ENCODE measurements around the gene C1orf226. TPM values are rescaled to one million over a fixed set of nuclear protein-coding genes. Genes with fewer than 3 reads are reported as not detected.

Gene C1orf226
- total and polyA plus RNA-seq, 2 of the 8 experiments (the other 6 are each of a cell fraction or from before 2014, with no cell fraction given) = 8.2 to 18.8 TPM

DNA sequence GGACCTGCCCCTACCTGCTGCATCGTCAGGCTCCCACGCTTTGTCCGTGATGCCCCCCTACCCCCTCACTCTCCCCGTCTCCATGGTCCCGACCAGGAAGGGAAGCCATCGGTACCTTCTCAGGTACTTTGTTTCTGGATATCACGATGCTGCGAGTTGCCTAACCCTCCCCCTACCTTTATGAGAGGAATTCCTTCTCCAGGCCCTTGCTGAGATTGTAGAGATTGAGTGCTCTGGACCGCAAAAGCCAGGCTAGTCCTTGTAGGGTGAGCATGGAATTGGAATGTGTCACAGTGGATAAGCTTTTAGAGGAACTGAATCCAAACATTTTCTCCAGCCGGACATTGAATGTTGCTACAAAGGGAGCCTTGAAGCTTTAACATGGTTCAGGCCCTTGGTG, 13.8 kb upstream of the C1orf226 start:
- no peak overlapping the region for H2BK15ac ChIP-seq (ENCODE audit: low read length)
- no peak overlapping the region for H2BK20ac ChIP-seq (ENCODE audit: low read length)
- H4K20me1 ChIP-seq (replicated peaks in 1 of 2; ENCODE audit: control insufficient read depth in 1 of 2, insufficient read depth in 2 of 2, low read length in 2 of 2) = peaks cover 0 to 2% of the 10 kb centered on the region in 2 experiments
- H3K36me3 ChIP-seq (ENCODE audit: control insufficient read depth in 2 of 4, insufficient read depth in 4 of 4, low read length in 3 of 4) = peaks cover 0 to 6% (median 1%) of the 10 kb centered on the region in 4 experiments; a peak in 1 of 8 replicates
- WGBS, 2 experiments (ENCODE audit: extremely low coverage in 1 of 2, insufficient coverage in 1 of 2, insufficient read length in 1 of 2, insufficient replicate concordance in 2 of 2, low coverage in 1 of 2, low lambda C conversion rate in 2 of 2, missing lambda C conversion rate in 1 of 2) = 93% methylated on average over 10 of the region's 10 CpGs; no CpG with 5 or more reads in 1 of the 2 experiments
- no peak overlapping the region for H3K14ac ChIP-seq (ENCODE audit: insufficient read length)
- no peak overlapping the region for H4K5ac ChIP-seq (ENCODE audit: insufficient read length, low read depth, low read length)
- no peaks in the 10 kb centered on the region for H3K4me1 ChIP-seq (replicated peaks in 1 of 4; ENCODE audit: control insufficient read depth in 3 of 4, insufficient read depth in 4 of 4, low read length in 3 of 4)
- no peak overlapping the region for H3K23ac ChIP-seq (ENCODE audit: insufficient read length)
- no peak overlapping the region for H3K18ac ChIP-seq (ENCODE audit: extremely low read depth, low read length)
- CTCF ChIA-PET (ENCODE audit: partially characterized antibody) = interaction anchor here (0.5 to 4.1 kb wide), 6 partner anchors 8 to 317 kb away, joined by 3 to 31 read pairs (median 4); partner anchors contain the start of gene C1orf226
- H3K27ac ChIP-seq (ENCODE audit: low read depth, low read length) = no peak overlapping the region
- no peaks in the 10 kb centered on the region for H3K9me3 ChIP-seq (ENCODE audit: insufficient read depth in 2 of 2, low read depth in 1 of 2, low read length in 1 of 2)
- H2BK120ac ChIP-seq (replicated peaks; ENCODE audit: low read depth, low read length) = no peak overlapping the region
- no peak overlapping the region for H4K8ac ChIP-seq (ENCODE audit: extremely low read depth, insufficient read depth, low read length)
- no peak overlapping the region for H3K4ac ChIP-seq (replicated peaks; ENCODE audit: insufficient read length, low read depth, low read length)
- no peak overlapping the region for H2BK12ac ChIP-seq (ENCODE audit: low read depth, low read length)
- no peak overlapping the region for H3K9ac ChIP-seq (replicated peaks in 1 of 4; ENCODE audit: extremely low read depth in 1 of 4, low read depth in 3 of 4, low read length in 3 of 4)
- no peak overlapping the region for H2AK5ac ChIP-seq (ENCODE audit: low read depth, low read length)
- H2AFZ ChIP-seq (ENCODE audit: low read length) = no peak overlapping the region
- H3K27me3 ChIP-seq (replicated peaks in 1 of 4; ENCODE audit: control insufficient read depth in 3 of 4, extremely low read depth in 1 of 4, insufficient read depth in 3 of 4, low read length in 3 of 4) = no peaks in the 10 kb centered on the region
- no peak overlapping the region for H2BK5ac ChIP-seq (ENCODE audit: low read depth, low read length)
- H3K4me2 ChIP-seq (ENCODE audit: insufficient read depth in 1 of 2, low read depth in 2 of 2, low read length in 2 of 2) = no peak overlapping the region
- H4K91ac ChIP-seq (replicated peaks; ENCODE audit: insufficient read length, low read length) = no peak overlapping the region
- no peak overlapping the region for H3K56ac ChIP-seq (replicated peaks; ENCODE audit: insufficient read length, low read depth, low read length)
- DNase-seq (ENCODE audit: low read depth in 1 of 2, low spot score in 2 of 2) (no peak), FAIRE-seq (no peak)
- no peak overlapping the region for H3K4me3 ChIP-seq (ENCODE audit: extremely low read depth in 1 of 4, insufficient read depth in 2 of 4, low read depth in 3 of 4, low read length in 4 of 4)
- no peaks in the 10 kb centered on the region for H3K79me1 ChIP-seq (ENCODE audit: low read depth, low read length)
- POLR2A ChIA-PET (ENCODE audit: partially characterized antibody) = interaction anchor here (1.4 kb wide), 1 partner anchor 8 kb away, joined by 4 read pairs; the partner anchor contains the start of gene SPATA46
- no peaks in the 10 kb centered on the region for H3K79me2 ChIP-seq (ENCODE audit: control insufficient read depth in 1 of 2, insufficient read depth in 2 of 2, low read length in 2 of 2)
- H3K23me2 ChIP-seq (ENCODE audit: low read depth, low read length) = no peaks in the 10 kb centered on the region
- TF ChIP-seq SIN3A (conservative IDR thresholded peaks at IDR 0.05 in 1 of 2, IDR thresholded peaks at IDR 0.05 in 1 of 2; ENCODE audit: low read depth in 1 of 2, low read length in 2 of 2) (no peak), HDAC2 (IDR thresholded peaks at IDR 0.05; ENCODE audit: borderline replicate concordance in 1 of 2, low read depth in 2 of 2, low read length in 2 of 2) (no peak), MAFK (IDR thresholded peaks at IDR 0.05; ENCODE audit: low read depth, low read length) (no peak), GTF2F1 (IDR thresholded peaks at IDR 0.05; ENCODE audit: borderline replicate concordance, low read depth, low read length) (no peak), TAF1 (IDR thresholded peaks at IDR 0.05; ENCODE audit: low read depth, low read length) (no peak), SUZ12 (IDR thresholded peaks at IDR 0.05; ENCODE audit: low read length) (no peak), HDAC6 (IDR thresholded peaks at IDR 0.05; ENCODE audit: low read depth, low read length) (no peak), JUND (IDR thresholded peaks at IDR 0.05; ENCODE audit: low read length) (no peak), EGR1 (IDR thresholded peaks at IDR 0.05; ENCODE audit: borderline replicate concordance, low read depth, low read length) (no peak), CHD2 (IDR thresholded peaks at IDR 0.05; ENCODE audit: low read length) (no peak), ZNF274 (IDR thresholded peaks at IDR 0.05; ENCODE audit: borderline replicate concordance, extremely low read depth, low read length) (no peak)
- TF ChIP-seq, protein P1, sequence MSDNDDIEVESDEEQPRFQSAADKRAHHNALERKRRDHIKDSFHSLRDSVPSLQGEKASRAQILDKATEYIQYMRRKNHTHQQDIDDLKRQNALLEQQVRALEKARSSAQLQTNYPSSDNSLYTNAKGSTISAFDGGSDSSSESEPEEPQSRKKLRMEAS (IDR thresholded peaks at IDR 0.05) = no peak
- TF ChIP-seq, protein P2, sequence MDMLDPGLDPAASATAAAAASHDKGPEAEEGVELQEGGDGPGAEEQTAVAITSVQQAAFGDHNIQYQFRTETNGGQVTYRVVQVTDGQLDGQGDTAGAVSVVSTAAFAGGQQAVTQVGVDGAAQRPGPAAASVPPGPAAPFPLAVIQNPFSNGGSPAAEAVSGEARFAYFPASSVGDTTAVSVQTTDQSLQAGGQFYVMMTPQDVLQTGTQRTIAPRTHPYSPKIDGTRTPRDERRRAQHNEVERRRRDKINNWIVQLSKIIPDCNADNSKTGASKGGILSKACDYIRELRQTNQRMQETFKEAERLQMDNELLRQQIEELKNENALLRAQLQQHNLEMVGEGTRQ (IDR thresholded peaks at IDR 0.05; ENCODE audit: low read length) = no peak

Data from H1 (cell line).